ENCODE results near the gene FAM240B.

FAM240B gene

DNA sequence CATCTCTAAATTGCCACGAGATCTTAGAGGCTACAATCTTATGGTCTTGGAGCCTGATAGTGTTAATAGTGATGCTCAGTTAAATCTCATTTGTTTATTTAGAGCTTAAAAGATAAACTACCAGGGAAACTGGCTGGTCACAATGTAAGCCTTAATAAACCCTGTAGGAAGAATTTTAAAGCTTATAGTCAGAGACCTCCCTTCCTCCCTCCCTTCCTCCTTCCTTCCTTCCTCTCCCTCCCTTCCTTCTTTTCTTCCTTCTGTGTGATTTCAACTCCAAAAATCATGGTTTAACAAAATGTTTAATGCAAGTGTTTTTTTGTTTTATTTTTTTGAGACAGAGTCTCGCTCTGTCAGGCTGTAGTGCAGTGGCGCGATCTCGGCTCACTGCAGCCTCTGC, 14.9 kb upstream of the FAM240B start:
- DNase-seq (ENCODE audit: low read depth): no peak
- TF ChIP-seq MAX (IDR thresholded peaks at IDR 0.05; ENCODE audit: low read depth, low read length): no peak
- TF ChIP-seq CTCF (IDR thresholded peaks at IDR 0.05; ENCODE audit: low read depth, low read length): no peak
- no peak for TF ChIP-seq POLR2A (IDR thresholded peaks at IDR 0.05; ENCODE audit: extremely low read depth, insufficient read length)
- no peak for TF ChIP-seq MYC (IDR thresholded peaks at IDR 0.05; ENCODE audit: low read depth, low read length)
- no peak overlapping the region for H3K4me3 ChIP-seq (ENCODE audit: low read depth, low read length)

GRCh38 chr9:38733503-38733902, 13.6 kb upstream of the FAM240B start:
- TF ChIP-seq POLR2A (IDR thresholded peaks at IDR 0.05; ENCODE audit: extremely low read depth, insufficient read length): no peak
- TF ChIP-seq MYC (IDR thresholded peaks at IDR 0.05; ENCODE audit: low read depth, low read length): no peak
- no peak for TF ChIP-seq MAX (IDR thresholded peaks at IDR 0.05; ENCODE audit: low read depth, low read length)
- no peak for TF ChIP-seq CTCF (IDR thresholded peaks at IDR 0.05; ENCODE audit: low read depth, low read length)
- H3K4me3 ChIP-seq (ENCODE audit: low read depth, low read length): no peak overlapping the region
- DNase-seq (ENCODE audit: low read depth): no peak

- DNase-seq (ENCODE audit: low read depth): no peak
These were observed 13.0 kb upstream of the FAM240B start for GRCh38 chr9:38732885-38733284.

DNA sequence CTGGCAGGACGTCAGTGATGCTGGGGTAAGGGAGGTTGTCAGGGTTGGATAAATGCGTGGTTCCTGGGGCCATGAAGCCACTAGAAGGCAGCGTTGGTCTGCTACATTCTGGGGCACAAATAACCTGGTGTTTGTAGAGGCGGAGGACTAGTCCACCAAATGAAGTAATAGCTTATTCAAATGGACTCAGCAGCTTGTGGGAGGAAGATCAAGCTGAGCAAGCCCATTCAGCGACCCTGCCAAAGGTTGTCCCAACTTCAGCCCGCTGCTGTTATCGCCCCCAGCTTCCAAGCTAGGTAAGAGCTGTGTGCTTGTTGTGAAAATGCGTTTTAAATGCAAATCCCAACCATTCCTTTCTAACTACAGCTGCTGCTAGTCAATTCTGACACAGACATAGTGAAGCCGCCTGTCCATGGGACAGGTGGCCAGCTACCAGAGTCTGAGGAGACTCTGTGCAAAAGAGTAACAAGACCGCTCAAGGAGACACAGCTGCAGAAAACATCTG, 7.6 kb upstream of the FAM240B start:
- peak; percentile 22 for DNase-seq (ENCODE audit: low read depth)
- no peak overlapping the region for H3K4me3 ChIP-seq (ENCODE audit: low read depth, low read length)
- no peak for TF ChIP-seq MAX (IDR thresholded peaks at IDR 0.05; ENCODE audit: low read depth, low read length)

More at GRCh38 chr9:38732885-38733284, 13.0 kb upstream of the FAM240B start:
- H3K4me3 ChIP-seq (ENCODE audit: low read depth, low read length): no peak overlapping the region
- TF ChIP-seq POLR2A (IDR thresholded peaks at IDR 0.05; ENCODE audit: extremely low read depth, insufficient read length): no peak

DNA sequence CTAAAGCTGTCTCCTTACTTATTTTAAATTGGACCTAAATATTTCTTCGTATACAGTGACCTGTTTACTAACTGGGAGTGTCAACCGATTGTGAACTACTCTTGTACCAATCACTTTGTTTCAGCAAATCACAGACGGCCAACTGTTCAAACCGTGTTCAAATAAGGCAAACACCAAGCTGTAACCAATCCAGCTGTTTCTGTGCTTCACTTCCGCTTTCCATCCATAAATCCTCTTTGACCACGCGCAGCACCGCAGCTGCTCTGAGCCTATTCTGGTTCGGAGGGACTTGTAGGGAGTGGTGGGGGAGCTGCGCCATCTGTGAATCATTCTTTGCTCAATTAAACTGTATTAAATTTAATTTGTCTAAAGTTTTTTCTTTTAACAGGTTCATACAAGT, 4.8 kb upstream of the FAM240B start:
- no peak overlapping the region for H3K4me3 ChIP-seq (ENCODE audit: low read depth, low read length)
- no peak for TF ChIP-seq CTCF (IDR thresholded peaks at IDR 0.05; ENCODE audit: low read depth, low read length)
- TF ChIP-seq MYC (IDR thresholded peaks at IDR 0.05; ENCODE audit: low read depth, low read length): no peak
- TF ChIP-seq POLR2A (IDR thresholded peaks at IDR 0.05; ENCODE audit: extremely low read depth, insufficient read length): no peak
- TF ChIP-seq MAX (IDR thresholded peaks at IDR 0.05; ENCODE audit: low read depth, low read length): no peak
- no peak for DNase-seq (ENCODE audit: low read depth)

DNA sequence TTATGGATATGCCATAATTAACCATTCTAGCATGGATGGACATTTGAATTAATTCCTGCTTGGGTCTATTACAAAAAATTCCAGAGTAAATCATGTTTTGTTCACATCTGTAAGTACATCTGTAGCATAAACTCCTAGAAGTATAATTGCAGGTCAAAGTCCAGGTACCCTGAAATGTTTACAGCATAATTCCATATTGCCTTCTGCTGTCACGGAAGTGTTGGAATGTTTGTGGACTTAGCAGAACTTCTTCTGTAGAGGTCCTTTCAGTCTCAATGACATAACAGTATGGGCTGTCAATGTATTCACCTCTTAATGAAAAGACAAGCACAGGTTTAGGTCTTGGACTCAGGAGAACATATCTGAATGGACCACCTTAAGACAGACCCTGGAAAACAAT, 1.8 kb downstream of the FAM240B start:
- no peak overlapping the region for H3K4me3 ChIP-seq (ENCODE audit: low read depth, low read length)
- TF ChIP-seq POLR2A (IDR thresholded peaks at IDR 0.05; ENCODE audit: extremely low read depth, insufficient read length): no peak
- TF ChIP-seq MYC (IDR thresholded peaks at IDR 0.05; ENCODE audit: low read depth, low read length): no peak
- TF ChIP-seq CTCF (IDR thresholded peaks at IDR 0.05; ENCODE audit: low read depth, low read length): no peak
- no peak for TF ChIP-seq MAX (IDR thresholded peaks at IDR 0.05; ENCODE audit: low read depth, low read length)
- DNase-seq (ENCODE audit: low read depth): no peak

DNA sequence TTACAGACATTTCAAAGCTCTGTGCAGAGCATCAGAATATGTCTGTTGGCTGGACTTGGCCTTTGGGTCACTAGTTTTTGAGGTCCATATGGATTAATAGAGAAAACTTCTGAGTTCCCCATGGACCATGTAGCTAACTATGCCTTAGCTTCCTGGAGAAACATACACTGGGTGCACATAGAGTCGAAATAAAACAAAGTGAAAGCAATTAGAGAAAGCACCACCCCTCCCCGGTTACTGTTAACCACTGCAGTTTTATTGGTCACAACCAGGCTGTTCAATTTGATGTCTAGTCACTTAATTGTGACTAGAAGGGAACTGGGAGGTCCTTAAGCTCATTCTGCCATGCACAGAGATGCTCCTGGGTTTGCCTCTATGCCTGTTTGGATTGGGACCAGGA, 4.2 kb downstream of the FAM240B start:
- TF ChIP-seq MYC (IDR thresholded peaks at IDR 0.05; ENCODE audit: low read depth, low read length) (no peak), CTCF (IDR thresholded peaks at IDR 0.05; ENCODE audit: low read depth, low read length) (no peak), MAX (IDR thresholded peaks at IDR 0.05; ENCODE audit: low read depth, low read length) (no peak), POLR2A (IDR thresholded peaks at IDR 0.05; ENCODE audit: extremely low read depth, insufficient read length) (no peak)
- H3K4me3 ChIP-seq (ENCODE audit: low read depth, low read length): no peak overlapping the region
- no peak for DNase-seq (ENCODE audit: low read depth)
